ENCODE data around the gene EXOC2. TPM values are rescaled to one million over a fixed set of nuclear protein-coding genes. Genes with fewer than 3 reads are reported as not detected.

The EXOC2 gene
- total RNA-seq, 1 experiment from 2014 or later: 45.7 TPM

DNA sequence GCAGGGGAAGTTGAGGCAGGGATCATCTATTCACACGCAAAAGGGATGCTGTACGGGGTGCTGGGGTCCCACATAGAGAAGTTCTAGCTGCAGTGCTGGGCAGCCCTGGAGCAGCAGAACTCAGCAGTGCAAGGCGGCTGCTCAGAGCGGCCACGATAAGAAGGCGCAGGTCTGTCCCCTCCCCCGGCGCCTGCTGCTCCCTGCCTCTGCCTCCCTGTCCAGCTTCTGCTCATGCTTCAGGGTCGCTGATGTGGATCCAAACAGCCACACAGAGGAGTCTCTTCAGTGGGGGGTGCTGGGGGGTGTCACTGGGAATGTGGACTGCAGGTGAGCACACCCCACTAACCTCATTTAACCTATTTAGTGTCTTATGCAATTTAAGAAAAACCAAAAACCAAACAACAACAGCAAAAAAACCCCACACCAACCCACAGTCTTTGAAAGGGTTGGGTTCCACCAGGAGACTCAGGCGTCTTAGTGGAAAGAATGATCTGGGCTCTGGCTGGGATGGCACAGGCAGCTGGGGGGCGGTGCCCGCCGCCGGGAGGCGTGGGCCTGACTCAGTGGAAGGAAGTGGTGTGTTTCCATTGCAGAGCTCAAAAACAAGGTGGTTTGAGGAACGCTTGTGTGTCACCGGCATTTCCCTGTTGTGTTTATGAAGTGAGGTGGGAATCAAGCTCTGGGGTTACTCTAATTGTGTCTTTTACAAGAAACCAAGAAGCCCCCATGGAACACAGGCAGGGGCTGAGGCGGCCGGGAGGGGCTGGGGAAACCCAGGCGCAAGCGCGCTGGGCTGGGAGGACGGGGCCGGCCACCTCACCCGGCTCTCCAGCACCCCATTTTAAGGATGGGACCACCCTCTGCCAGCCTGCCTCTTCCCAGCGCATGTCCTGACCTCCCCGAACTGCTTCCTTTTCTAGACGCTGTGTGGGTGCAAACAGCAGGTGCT, 246.2 kb downstream of the EXOC2 start:
- DNase-seq (ENCODE audit: low spot score): no peak
- no peak for TF ChIP-seq KAT7 (CRISPR knock-in tag; IDR thresholded peaks at IDR 0.05; ENCODE audit: borderline replicate concordance)
- TF ChIP-seq NR1H2 (CRISPR knock-in tag; IDR thresholded peaks at IDR 0.05): no peak
- TF ChIP-seq, protein P1, sequence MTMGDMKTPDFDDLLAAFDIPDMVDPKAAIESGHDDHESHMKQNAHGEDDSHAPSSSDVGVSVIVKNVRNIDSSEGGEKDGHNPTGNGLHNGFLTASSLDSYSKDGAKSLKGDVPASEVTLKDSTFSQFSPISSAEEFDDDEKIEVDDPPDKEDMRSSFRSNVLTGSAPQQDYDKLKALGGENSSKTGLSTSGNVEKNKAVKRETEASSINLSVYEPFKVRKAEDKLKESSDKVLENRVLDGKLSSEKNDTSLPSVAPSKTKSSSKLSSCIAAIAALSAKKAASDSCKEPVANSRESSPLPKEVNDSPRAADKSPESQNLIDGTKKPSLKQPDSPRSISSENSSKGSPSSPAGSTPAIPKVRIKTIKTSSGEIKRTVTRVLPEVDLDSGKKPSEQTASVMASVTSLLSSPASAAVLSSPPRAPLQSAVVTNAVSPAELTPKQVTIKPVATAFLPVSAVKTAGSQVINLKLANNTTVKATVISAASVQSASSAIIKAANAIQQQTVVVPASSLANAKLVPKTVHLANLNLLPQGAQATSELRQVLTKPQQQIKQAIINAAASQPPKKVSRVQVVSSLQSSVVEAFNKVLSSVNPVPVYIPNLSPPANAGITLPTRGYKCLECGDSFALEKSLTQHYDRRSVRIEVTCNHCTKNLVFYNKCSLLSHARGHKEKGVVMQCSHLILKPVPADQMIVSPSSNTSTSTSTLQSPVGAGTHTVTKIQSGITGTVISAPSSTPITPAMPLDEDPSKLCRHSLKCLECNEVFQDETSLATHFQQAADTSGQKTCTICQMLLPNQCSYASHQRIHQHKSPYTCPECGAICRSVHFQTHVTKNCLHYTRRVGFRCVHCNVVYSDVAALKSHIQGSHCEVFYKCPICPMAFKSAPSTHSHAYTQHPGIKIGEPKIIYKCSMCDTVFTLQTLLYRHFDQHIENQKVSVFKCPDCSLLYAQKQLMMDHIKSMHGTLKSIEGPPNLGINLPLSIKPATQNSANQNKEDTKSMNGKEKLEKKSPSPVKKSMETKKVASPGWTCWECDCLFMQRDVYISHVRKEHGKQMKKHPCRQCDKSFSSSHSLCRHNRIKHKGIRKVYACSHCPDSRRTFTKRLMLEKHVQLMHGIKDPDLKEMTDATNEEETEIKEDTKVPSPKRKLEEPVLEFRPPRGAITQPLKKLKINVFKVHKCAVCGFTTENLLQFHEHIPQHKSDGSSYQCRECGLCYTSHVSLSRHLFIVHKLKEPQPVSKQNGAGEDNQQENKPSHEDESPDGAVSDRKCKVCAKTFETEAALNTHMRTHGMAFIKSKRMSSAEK (CRISPR knock-in tag; IDR thresholded peaks at IDR 0.05; ENCODE audit: borderline replicate concordance): no peak
- no peak for TF ChIP-seq E2F1 (CRISPR knock-in tag; IDR thresholded peaks at IDR 0.05)
- TF ChIP-seq ZNF423 (CRISPR knock-in tag; IDR thresholded peaks at IDR 0.05): no peak
- no peak for TF ChIP-seq HMGXB4 (CRISPR knock-in tag; IDR thresholded peaks at IDR 0.05)
- TF ChIP-seq ESRRA (CRISPR knock-in tag; IDR thresholded peaks at IDR 0.05; ENCODE audit: borderline replicate concordance): no peak
- no peak for TF ChIP-seq FOXK1 (CRISPR knock-in tag; IDR thresholded peaks at IDR 0.05)
- TF ChIP-seq, protein P2, sequence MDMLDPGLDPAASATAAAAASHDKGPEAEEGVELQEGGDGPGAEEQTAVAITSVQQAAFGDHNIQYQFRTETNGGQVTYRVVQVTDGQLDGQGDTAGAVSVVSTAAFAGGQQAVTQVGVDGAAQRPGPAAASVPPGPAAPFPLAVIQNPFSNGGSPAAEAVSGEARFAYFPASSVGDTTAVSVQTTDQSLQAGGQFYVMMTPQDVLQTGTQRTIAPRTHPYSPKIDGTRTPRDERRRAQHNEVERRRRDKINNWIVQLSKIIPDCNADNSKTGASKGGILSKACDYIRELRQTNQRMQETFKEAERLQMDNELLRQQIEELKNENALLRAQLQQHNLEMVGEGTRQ (CRISPR knock-in tag; IDR thresholded peaks at IDR 0.05): no peak
- no peak for TF ChIP-seq JUN (CRISPR knock-in tag; IDR thresholded peaks at IDR 0.05)
- no peak for TF ChIP-seq ZBTB21 (CRISPR knock-in tag; IDR thresholded peaks at IDR 0.05; ENCODE audit: borderline replicate concordance)
- TF ChIP-seq HMGA2 (CRISPR knock-in tag; IDR thresholded peaks at IDR 0.05): no peak
- TF ChIP-seq TP53 (CRISPR knock-in tag; IDR thresholded peaks at IDR 0.05): no peak
- TF ChIP-seq ZNF219 (CRISPR knock-in tag; IDR thresholded peaks at IDR 0.05; ENCODE audit: borderline replicate concordance): no peak
- no peak for TF ChIP-seq ZNF121 (CRISPR knock-in tag; IDR thresholded peaks at IDR 0.05)
- TF ChIP-seq SP1 (CRISPR knock-in tag; conservative IDR thresholded peaks at IDR 0.05): no peak
- TF ChIP-seq GABPB1 (CRISPR knock-in tag; IDR thresholded peaks at IDR 0.05): no peak
- CTCF ChIA-PET: no interaction called here
- ATAC-seq: no peak
- Mint-ChIP-seq H3K27ac (no peak overlapping the region), H3K27me3 (ENCODE audit: low read depth) (peaks cover 3% of the 10 kb centered on the region; the same call in 1 of the 2 replicates), H3K36me3 (peaks cover 23% of the 10 kb centered on the region), H3K4me1 (no peaks in the 10 kb centered on the region), H3K4me3 (no peak overlapping the region), H3K9me3 (peaks cover 23% of the 10 kb centered on the region)
- POLR2A ChIA-PET: no interaction called here

Measured in WTC11 (cell line).